NCI-H146 (cell line): ENCODE results near the gene BRD4.

ENCODE experiments used
- DNase-seq: peaks from one replicate; lab custom pipeline; 2025; lab: John Stamatoyannopoulos, UW

BRD4 gene

GRCh38 chr19:15248648-15249527 is 83.5 kb downstream of the BRD4 start:
- no peak for DNase-seq

GRCh38 chr19:15248106-15248505 is 84.2 kb downstream of the BRD4 start:
- no peak for DNase-seq

GRCh38 chr19:15247107-15248014 is 85.0 kb downstream of the BRD4 start:
- DNase-seq: no peak

- DNase-seq: no peak
Measured at GRCh38 chr19:15246198-15246481, 86.2 kb downstream of the BRD4 start.

GRCh38 chr19:15245370-15246197 is 86.8 kb downstream of the BRD4 start:
- DNase-seq: no peak

GRCh38 chr19:15244808-15245207 is 87.5 kb downstream of the BRD4 start:
- no peak for DNase-seq

GRCh38 chr19:15244106-15244803 is 88.1 kb downstream of the BRD4 start:
- no peak for DNase-seq

- DNase-seq: no peak
Measured at GRCh38 chr19:15243236-15243957, 88.9 kb downstream of the BRD4 start.

- no peak for DNase-seq
Measured at GRCh38 chr19:15241259-15241910, 91.0 kb downstream of the BRD4 start.

- no peak for DNase-seq
Measured at GRCh38 chr19:15240515-15240914, 91.8 kb downstream of the BRD4 start.

GRCh38 chr19:15239337-15239949 is 92.9 kb downstream of the BRD4 start:
- DNase-seq: no peak

GRCh38 chr19:15238639-15239155 is 93.6 kb downstream of the BRD4 start:
- DNase-seq: no peak

GRCh38 chr19:15237759-15238638 is 94.3 kb downstream of the BRD4 start:
- no peak for DNase-seq

- DNase-seq: no peak
Measured at GRCh38 chr19:15236886-15237285, 95.5 kb downstream of the BRD4 start.

- DNase-seq: no peak
Measured at GRCh38 chr19:15235781-15236180, 96.6 kb downstream of the BRD4 start.

- no peak for DNase-seq
Measured at GRCh38 chr19:15234431-15235130, 97.8 kb downstream of the BRD4 start.

GRCh38 chr19:15231271-15231670 is 101.1 kb downstream of the BRD4 start:
- no peak for DNase-seq

- DNase-seq: no peak
Measured at GRCh38 chr19:15227261-15227660, 105.1 kb downstream of the BRD4 start.
